Glutamatergic neuron (in vitro differentiated cells): ENCODE results near the gene CTAG1A. TPM values are rescaled to one million over a fixed set of nuclear protein-coding genes. Genes with fewer than 3 reads are reported as not detected.
"Not testable (repeated sequence)": the region's sequence is repeated elsewhere in the genome, so short reads cannot be mapped to it uniquely, and the experiment has no call there.

Source experiments
- DNase-seq: peaks from one replicate; pipeline ENCODE4 v3.0.0; 2022
- H3K27ac Mint-ChIP-seq: one replicate; pipeline ENCODE4 v1.8.0; 2020; ENCODE audit warnings: mild to moderate bottlenecking, mixed read lengths, inconsistent platforms; ENCODE audit not compliant: unreplicated experiment
- H3K27me3 Mint-ChIP-seq: one replicate; pipeline ENCODE4 v1.8.0; 2020; ENCODE audit warnings: mild to moderate bottlenecking, moderate library complexity, mixed read lengths, inconsistent platforms; ENCODE audit not compliant: unreplicated experiment
- H3K36me3 Mint-ChIP-seq: one replicate; pipeline ENCODE4 v1.8.0; 2020; ENCODE audit warnings: mild to moderate bottlenecking, mixed read lengths, inconsistent platforms; ENCODE audit not compliant: unreplicated experiment
- H3K4me1 Mint-ChIP-seq: one replicate; pipeline ENCODE4 v1.8.0; 2020; ENCODE audit warnings: mild to moderate bottlenecking, low read depth, mixed read lengths, inconsistent platforms; ENCODE audit not compliant: unreplicated experiment
- H3K4me3 Mint-ChIP-seq: one replicate; pipeline ENCODE4 v1.8.0; 2020; ENCODE audit warnings: mild to moderate bottlenecking, mixed read lengths, inconsistent platforms; ENCODE audit not compliant: unreplicated experiment
- H3K9me3 Mint-ChIP-seq: one replicate; pipeline ENCODE4 v1.8.0; 2020; ENCODE audit warnings: mild to moderate bottlenecking, moderate library complexity, mixed read lengths, inconsistent platforms; ENCODE audit not compliant: unreplicated experiment
- long read RNA-seq: library from polyadenylated mRNA; unstranded; transcript quantifications from one replicate; pipeline ENCODE4 v2.0.0, GENCODE V29; 2020; ENCODE audit not compliant: unreplicated experiment
- total RNA-seq: library from RNA; stranded (reverse); fragmentation: NEBNext Ultra II Directional; extraction: Animal tissue kit (Norgen Biotek cat#: 25700); gene quantifications from one replicate; pipeline ENCODE4 v1.2.1, GENCODE V29; 2021; ENCODE audit not compliant: unreplicated experiment
- TF ChIP-seq, protein P1 (sequence below): fragments of 200-600 bp; sonication (generic); IDR thresholded peaks from one replicate; pipeline ENCODE4 v1.5.0; 2021; ENCODE audit not compliant: partially characterized antibody, unreplicated experiment

Gene CTAG1A
- not detected for total RNA-seq
- long read RNA-seq: 0 reads

DNA sequence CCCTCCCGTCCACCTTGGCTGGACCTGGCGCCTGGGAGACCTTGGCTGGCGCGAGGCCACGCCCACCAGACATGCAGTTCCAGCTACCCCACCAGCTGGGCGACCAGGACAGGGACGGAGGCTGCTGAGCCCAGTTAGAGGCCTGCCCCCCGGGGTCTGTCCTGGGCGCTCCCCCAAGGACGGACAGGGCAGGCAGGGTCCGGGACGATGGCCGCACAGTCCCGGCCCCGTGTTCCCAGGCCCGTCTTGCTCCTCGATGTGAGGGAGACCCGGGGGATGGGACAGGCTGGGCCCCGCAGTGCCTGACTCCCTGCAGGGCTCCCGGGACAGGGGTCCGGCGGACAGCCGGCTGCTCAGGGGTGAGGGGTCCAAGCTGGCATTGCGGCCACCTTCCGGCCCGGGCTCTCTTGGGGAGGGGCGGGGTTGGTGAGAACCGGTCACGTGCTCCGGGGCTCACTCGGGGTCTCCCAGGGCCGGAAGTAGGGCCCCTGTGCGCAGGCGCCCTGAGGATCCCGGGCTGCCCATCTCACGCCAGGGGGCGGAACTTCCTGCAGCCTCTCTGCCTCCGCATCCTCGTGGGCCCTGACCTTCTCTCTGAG, at the start of gene CTAG1A:
Gene CTAG1A, plus strand, starts transcription at position 549 of the 599 bp plus-strand sequence. CDS start 74 bp downstream, outside the sequence.
- H3K36me3 Mint-ChIP-seq, H3K27ac Mint-ChIP-seq, DNase-seq, H3K4me3 Mint-ChIP-seq, H3K4me1 Mint-ChIP-seq, H3K27me3 Mint-ChIP-seq, H3K9me3 Mint-ChIP-seq: not testable (repeated sequence)

DNA sequence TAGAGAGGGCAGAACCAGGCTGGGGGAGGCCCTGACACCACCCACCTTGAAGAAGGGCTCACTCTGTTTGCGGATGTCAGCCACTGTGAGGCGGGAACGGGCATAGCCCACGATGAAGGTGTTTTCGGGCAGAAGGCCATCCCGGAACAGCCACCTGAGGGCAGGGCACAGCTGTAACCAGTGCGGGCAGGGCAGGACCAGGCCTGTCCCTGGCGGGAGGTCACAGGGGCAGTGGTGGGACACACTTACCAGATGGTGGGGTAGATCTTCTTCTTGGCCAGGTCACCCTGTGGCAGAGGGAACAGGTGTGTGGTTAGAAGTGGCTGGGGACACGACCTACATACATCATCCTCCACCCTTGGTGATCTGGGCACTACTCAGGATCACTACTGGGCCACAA, 49.0 kb upstream of the CTAG1A start:
- no peaks in the 10 kb centered on the region for H3K27me3 Mint-ChIP-seq
- DNase-seq: no peak
- H3K9me3 Mint-ChIP-seq: no peaks in the 10 kb centered on the region
- TF ChIP-seq, protein P1, sequence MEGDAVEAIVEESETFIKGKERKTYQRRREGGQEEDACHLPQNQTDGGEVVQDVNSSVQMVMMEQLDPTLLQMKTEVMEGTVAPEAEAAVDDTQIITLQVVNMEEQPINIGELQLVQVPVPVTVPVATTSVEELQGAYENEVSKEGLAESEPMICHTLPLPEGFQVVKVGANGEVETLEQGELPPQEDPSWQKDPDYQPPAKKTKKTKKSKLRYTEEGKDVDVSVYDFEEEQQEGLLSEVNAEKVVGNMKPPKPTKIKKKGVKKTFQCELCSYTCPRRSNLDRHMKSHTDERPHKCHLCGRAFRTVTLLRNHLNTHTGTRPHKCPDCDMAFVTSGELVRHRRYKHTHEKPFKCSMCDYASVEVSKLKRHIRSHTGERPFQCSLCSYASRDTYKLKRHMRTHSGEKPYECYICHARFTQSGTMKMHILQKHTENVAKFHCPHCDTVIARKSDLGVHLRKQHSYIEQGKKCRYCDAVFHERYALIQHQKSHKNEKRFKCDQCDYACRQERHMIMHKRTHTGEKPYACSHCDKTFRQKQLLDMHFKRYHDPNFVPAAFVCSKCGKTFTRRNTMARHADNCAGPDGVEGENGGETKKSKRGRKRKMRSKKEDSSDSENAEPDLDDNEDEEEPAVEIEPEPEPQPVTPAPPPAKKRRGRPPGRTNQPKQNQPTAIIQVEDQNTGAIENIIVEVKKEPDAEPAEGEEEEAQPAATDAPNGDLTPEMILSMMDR: no peak
- H3K4me1 Mint-ChIP-seq: no peaks in the 10 kb centered on the region
- H3K36me3 Mint-ChIP-seq: no peaks in the 10 kb centered on the region
- H3K27ac Mint-ChIP-seq: no peak overlapping the region
- H3K4me3 Mint-ChIP-seq: no peak overlapping the region

DNA sequence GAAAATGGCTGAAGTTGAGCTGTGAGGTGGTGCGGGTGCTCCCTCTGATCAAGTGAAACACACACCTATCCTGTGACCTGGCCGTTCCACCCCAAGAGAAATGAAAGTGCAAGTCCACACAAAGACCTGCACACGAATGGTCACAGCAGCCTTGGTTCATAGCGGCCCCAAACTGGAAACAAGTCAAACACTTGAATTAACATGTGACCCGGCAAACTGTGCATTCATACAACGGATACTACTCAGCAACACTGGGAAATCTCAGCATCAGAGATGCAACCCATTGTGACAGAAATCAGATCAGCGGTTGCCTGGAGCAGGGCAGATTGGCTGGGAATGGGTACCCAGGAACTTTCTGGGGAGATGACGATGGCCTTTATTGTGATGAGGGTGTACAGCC, 45.9 kb upstream of the CTAG1A start:
- DNase-seq: no peak
- H3K4me1 Mint-ChIP-seq: no peaks in the 10 kb centered on the region
- TF ChIP-seq, protein P1: no peak
- H3K4me3 Mint-ChIP-seq: no peak overlapping the region
- no peaks in the 10 kb centered on the region for H3K9me3 Mint-ChIP-seq
- H3K27me3 Mint-ChIP-seq: no peaks in the 10 kb centered on the region
- H3K27ac Mint-ChIP-seq: no peak overlapping the region
- no peaks in the 10 kb centered on the region for H3K36me3 Mint-ChIP-seq

DNA sequence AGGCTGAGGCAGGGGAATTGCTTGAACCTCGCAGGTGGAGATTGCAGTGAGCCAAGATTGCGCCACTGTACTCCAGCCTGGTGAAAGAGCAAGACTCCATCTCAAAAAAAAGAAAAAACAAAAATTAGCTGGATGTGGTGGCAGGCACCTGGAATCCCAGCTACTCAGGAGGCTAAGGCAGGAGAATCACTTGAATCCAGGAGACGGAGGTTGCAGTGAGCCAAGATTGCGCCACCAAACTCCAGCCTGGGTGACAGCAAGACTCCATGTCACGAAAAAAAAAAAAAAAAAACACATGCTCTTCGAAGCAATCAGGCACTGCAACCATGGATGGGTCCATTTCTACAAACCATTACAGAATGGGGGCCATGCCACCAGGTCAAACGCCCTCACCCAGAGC, 44.6 kb upstream of the CTAG1A start:
- not testable (repeated sequence) for H3K27me3 Mint-ChIP-seq, H3K4me3 Mint-ChIP-seq, H3K36me3 Mint-ChIP-seq, H3K9me3 Mint-ChIP-seq, H3K4me1 Mint-ChIP-seq, H3K27ac Mint-ChIP-seq, DNase-seq

DNA sequence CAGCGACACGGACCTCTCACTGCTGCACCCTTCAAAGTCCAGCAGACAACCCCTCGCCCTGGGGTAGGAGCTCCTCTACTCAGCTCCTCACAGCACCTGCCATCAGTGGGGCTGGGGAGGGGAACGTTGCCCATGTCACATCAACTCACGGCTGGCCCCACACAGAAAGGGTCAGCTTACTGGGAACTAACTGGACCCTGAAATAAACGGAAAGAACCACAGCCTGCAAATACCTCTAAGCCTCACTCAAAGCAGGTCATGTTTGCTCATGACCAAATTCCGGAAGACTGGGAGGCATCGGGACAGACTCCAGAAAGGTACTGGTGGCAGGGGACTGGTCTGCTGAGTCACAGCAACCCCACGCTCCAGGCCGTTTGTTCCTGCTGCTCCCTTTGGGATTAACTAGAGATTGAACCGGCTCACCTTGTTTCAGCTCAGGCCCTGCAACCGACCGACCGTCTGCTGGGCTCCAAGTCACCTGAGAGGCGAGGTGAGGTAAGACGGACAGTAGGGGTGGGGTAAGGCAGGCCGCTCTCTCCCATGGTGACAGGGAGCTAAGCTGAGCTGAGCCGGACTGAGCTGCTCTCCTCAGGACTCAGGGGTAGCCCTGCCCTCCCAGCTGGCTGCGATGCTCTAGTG, 43.9 kb upstream of the CTAG1A start:
- no peak overlapping the region for H3K4me3 Mint-ChIP-seq
- no peak for DNase-seq
- TF ChIP-seq, protein P1: no peak
- H3K27me3 Mint-ChIP-seq: no peaks in the 10 kb centered on the region
- H3K36me3 Mint-ChIP-seq: no peaks in the 10 kb centered on the region
- no peak overlapping the region for H3K27ac Mint-ChIP-seq
- no peaks in the 10 kb centered on the region for H3K9me3 Mint-ChIP-seq
- no peaks in the 10 kb centered on the region for H3K4me1 Mint-ChIP-seq

DNA sequence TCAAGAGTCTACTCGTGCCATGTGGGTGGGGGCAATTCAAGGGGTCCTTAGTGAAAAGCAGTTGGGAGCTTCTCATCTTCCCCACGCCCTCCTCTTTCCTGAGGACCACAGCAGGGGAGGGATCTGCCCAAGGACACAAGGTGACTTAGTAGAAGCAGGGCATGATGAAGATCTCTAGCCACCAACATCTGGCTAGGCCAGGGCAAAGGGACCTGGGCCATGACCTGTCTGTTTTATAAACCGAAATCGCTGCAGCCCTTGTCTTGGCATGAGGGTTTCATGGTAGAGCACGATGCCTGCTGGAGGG, 43.4 kb upstream of the CTAG1A start:
- Mint-ChIP-seq H3K4me3 (no peak overlapping the region), H3K36me3 (no peaks in the 10 kb centered on the region), H3K27ac (no peak overlapping the region), H3K27me3 (no peaks in the 10 kb centered on the region), H3K4me1 (no peaks in the 10 kb centered on the region), H3K9me3 (no peaks in the 10 kb centered on the region)
- DNase-seq: no peak
- TF ChIP-seq, protein P1: no peak
